ENCODE data around the gene FMOD. TPM values are rescaled to one million over a fixed set of nuclear protein-coding genes. Genes with fewer than 3 reads are reported as not detected.

FMOD gene
- total RNA-seq, 1 donor from 2014 or later = 11.2 TPM

- TF ChIP-seq, protein P1, sequence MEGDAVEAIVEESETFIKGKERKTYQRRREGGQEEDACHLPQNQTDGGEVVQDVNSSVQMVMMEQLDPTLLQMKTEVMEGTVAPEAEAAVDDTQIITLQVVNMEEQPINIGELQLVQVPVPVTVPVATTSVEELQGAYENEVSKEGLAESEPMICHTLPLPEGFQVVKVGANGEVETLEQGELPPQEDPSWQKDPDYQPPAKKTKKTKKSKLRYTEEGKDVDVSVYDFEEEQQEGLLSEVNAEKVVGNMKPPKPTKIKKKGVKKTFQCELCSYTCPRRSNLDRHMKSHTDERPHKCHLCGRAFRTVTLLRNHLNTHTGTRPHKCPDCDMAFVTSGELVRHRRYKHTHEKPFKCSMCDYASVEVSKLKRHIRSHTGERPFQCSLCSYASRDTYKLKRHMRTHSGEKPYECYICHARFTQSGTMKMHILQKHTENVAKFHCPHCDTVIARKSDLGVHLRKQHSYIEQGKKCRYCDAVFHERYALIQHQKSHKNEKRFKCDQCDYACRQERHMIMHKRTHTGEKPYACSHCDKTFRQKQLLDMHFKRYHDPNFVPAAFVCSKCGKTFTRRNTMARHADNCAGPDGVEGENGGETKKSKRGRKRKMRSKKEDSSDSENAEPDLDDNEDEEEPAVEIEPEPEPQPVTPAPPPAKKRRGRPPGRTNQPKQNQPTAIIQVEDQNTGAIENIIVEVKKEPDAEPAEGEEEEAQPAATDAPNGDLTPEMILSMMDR (IDR thresholded peaks at IDR 0.05; ENCODE audit: borderline replicate concordance) = no peak
- no peak overlapping the region for H3K4me3 ChIP-seq
- H3K27me3 ChIP-seq (ENCODE audit: low read depth) = no peaks in the 10 kb centered on the region
- peak overlapping the region; percentile 28 for H3K27ac ChIP-seq (replicated peaks)
- H3K4me1 ChIP-seq = peaks cover 35% of the 10 kb centered on the region
- no peaks in the 10 kb centered on the region for H3K36me3 ChIP-seq
- DNase-seq = no peak
- intact Hi-C loops (cut with micrococcal nuclease) = no loop called here
- H3K9me3 ChIP-seq (replicated peaks) = no peaks in the 10 kb centered on the region
Measured at GRCh38 chr1:203373991-203374390, 23.1 kb upstream of the FMOD start.

GRCh38 chr1:203373002-203373401, 22.1 kb upstream of the FMOD start:
- DNase-seq = no peak
- Histone ChIP-seq H3K27me3 (ENCODE audit: low read depth) (no peaks in the 10 kb centered on the region), H3K27ac (replicated peaks) (no peak overlapping the region), H3K9me3 (replicated peaks) (no peaks in the 10 kb centered on the region), H3K36me3 (no peaks in the 10 kb centered on the region), H3K4me1 (peaks cover 36% of the 10 kb centered on the region), H3K4me3 (no peak overlapping the region)
- intact Hi-C loops (cut with micrococcal nuclease) = no loop called here
- TF ChIP-seq, protein P1 (IDR thresholded peaks at IDR 0.05; ENCODE audit: borderline replicate concordance) = no peak

DNA sequence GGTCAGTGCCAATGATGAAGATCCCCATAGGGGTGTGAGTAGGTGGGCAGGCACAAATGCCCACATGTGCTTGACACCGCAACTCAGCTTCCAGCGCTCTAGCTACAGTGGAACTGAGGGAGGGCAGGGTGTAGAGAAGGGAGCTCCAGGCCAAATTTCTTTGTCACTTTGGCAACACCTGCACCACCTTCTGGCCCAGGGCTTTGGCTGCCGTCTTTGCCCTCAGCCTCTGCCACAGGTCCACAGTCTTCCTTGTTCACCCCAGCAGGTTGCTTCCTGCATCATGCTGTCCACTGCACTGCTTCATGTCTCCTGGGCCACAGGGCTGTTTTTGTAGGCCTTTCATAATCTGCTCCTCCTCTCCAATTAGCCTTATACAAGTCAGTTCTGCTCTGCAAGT, 20.4 kb upstream of the FMOD start:
- Histone ChIP-seq H3K4me1 (peaks cover 36% of the 10 kb centered on the region), H3K9me3 (replicated peaks) (no peaks in the 10 kb centered on the region), H3K36me3 (no peaks in the 10 kb centered on the region), H3K27me3 (ENCODE audit: low read depth) (no peaks in the 10 kb centered on the region), H3K27ac (replicated peaks) (no peak overlapping the region), H3K4me3 (no peak overlapping the region)
- intact Hi-C loops (cut with micrococcal nuclease) = no loop called here
- DNase-seq = no peak
- TF ChIP-seq, protein P1 (IDR thresholded peaks at IDR 0.05; ENCODE audit: borderline replicate concordance) = no peak

DNA sequence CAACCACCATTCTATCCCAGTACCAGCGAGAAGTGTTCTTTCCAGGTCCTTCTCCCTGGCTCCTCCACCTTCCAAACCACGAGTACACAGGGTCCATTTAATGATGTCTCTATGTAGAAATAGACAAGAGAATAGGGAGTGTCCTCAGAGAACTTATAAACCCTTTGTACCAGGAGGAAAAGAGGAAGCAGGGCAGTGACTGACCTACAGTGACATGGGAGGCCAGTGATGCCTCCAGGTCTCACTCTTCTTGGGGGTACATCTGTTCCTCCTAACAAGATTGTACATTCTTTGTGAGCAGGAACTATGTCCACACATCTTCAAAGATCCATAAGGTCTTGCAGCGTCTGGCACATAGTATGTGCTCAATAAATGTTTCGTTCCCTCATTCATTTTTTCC, 18.7 kb upstream of the FMOD start:
- Histone ChIP-seq H3K27ac (replicated peaks) (peak overlapping the region; percentile 72), H3K4me3 (no peak overlapping the region), H3K27me3 (ENCODE audit: low read depth) (no peaks in the 10 kb centered on the region), H3K4me1 (peaks cover 31% of the 10 kb centered on the region), H3K36me3 (no peaks in the 10 kb centered on the region), H3K9me3 (replicated peaks) (no peaks in the 10 kb centered on the region)
- TF ChIP-seq, protein P1 (IDR thresholded peaks at IDR 0.05; ENCODE audit: borderline replicate concordance) = no peak
- DNase-seq = no peak
- intact Hi-C loops (cut with micrococcal nuclease) = no loop called here

DNA sequence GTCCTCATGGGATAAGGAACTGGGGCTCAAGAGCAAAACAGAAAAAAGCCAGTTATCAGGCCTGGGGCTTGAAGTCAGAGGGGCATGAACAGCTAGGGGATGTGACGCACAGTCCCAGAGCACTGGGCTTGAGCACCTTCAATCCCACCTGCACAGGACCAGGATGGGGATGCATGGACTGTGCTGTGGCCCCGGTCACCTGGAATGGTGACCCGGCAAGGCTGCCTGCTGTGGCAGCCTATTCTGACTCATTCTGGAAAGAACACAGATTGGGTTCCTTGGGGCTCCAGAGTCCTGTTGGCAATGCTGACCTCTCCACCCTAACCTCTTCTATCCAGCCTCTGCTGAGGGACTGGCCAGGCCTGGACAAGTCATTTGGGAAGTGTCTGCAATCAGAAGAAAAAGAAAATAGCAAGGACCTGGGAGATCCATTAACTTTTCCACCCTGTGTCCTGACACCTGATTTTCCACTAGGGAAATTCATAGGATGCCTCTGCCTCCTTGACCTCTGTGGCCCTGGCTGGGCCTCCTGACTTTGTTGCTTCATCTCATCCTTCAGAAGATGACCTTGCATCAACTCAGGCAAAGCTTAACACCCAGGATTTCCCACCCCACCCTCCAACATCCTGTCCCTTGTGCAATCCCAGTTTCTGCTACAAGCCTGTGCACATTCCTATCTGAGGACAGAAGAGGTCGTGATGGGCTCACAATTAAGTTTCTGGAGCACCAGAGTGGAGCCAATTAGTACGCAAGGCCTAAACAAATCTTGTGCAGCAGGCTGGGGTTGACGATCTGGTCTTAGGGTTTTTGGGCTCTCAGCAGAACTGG, 17.9 kb upstream of the FMOD start:
- Histone ChIP-seq H3K4me1 (peaks cover 31% of the 10 kb centered on the region), H3K27me3 (ENCODE audit: low read depth) (no peaks in the 10 kb centered on the region), H3K4me3 (no peak overlapping the region), H3K36me3 (no peaks in the 10 kb centered on the region), H3K27ac (replicated peaks) (peak overlapping the region; percentile 72), H3K9me3 (replicated peaks) (no peaks in the 10 kb centered on the region)
- peak; percentile 65 for DNase-seq
- intact Hi-C loops (cut with micrococcal nuclease) = no loop called here
- TF ChIP-seq, protein P1 (IDR thresholded peaks at IDR 0.05; ENCODE audit: borderline replicate concordance) = peak; percentile 62
